ENCODE data around the gene DGKI. TPM values are rescaled to one million over a fixed set of nuclear protein-coding genes. Genes with fewer than 3 reads are reported as not detected.

Gene DGKI
- total RNA-seq, 1 experiment from 2014 or later = 0.15 TPM

DNA sequence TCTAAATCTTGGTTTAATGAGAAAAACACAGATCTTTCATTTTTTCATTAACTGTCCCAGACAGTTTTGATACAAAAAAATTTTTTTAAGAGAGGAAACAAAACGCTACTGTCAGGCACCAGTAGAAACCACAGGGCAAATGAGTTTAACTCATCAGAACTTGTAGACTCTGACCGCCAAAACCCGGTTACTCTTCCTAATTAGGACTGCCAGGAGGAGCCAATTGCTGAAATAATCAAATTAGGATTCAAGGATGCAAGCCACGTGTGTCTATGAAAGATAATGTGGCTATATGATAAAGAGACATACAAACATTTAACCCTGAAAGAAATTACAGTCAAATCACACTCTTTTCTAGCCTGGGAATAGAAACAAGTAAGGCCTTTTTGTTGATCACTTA is 154.4 kb downstream of the DGKI start:
- H3K79me2 ChIP-seq (ENCODE audit: insufficient read depth, low read length) = no peaks in the 10 kb centered on the region
- H3K9ac ChIP-seq (ENCODE audit: low read length) = no peak overlapping the region
- DNase-seq (ENCODE audit: low read depth, low spot score) = no peak
- ChIA-PET POLR2A (no interaction called here), RAD21 (ENCODE audit: low non-redundant PET in 1 of 2, low total read pairs in 2 of 2, uncharacterized antibody in 2 of 2, unreplicated experiment in 2 of 2) (no interaction called here), CTCF (no interaction called here)
- H2AFZ ChIP-seq (ENCODE audit: low read depth, low read length, poor library complexity, severe bottlenecking) = no peak overlapping the region
- peaks cover 28% of the 10 kb centered on the region for H3K27me3 ChIP-seq (ENCODE audit: insufficient read depth, low read length)
- intact Hi-C loops (cut with micrococcal nuclease) = no loop called here
- H4K20me1 ChIP-seq (ENCODE audit: insufficient read depth) = no peaks in the 10 kb centered on the region
- no peak overlapping the region for H3K4me2 ChIP-seq (ENCODE audit: low read length)
- no peaks in the 10 kb centered on the region for H3K9me2 ChIP-seq (ENCODE audit: insufficient read depth)
- H3K36me3 ChIP-seq (ENCODE audit: control insufficient read depth in 1 of 2, insufficient read depth in 2 of 2, low read length in 2 of 2) = no peaks in the 10 kb centered on the region
- ATAC-seq = no peak
- TF ChIP-seq ELF1 (IDR thresholded peaks at IDR 0.05; ENCODE audit: borderline replicate concordance, low read depth) (no peak), SRF (IDR thresholded peaks at IDR 0.05; ENCODE audit: low read depth) (no peak), JUND (IDR thresholded peaks at IDR 0.05) (no peak), EZH2phosphoT487 (IDR thresholded peaks at IDR 0.05; ENCODE audit: borderline replicate concordance) (no peak), SIN3A (IDR thresholded peaks at IDR 0.05; ENCODE audit: low read depth) (no peak), TCF7L2 (IDR thresholded peaks at IDR 0.05; ENCODE audit: borderline replicate concordance, extremely low read depth, insufficient read depth, insufficient read length) (no peak), RAD21 (IDR thresholded peaks at IDR 0.05; ENCODE audit: low read depth) (no peak)
- TF ChIP-seq, protein P1, sequence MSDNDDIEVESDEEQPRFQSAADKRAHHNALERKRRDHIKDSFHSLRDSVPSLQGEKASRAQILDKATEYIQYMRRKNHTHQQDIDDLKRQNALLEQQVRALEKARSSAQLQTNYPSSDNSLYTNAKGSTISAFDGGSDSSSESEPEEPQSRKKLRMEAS (IDR thresholded peaks at IDR 0.05) = no peak
- TF ChIP-seq, protein P2, sequence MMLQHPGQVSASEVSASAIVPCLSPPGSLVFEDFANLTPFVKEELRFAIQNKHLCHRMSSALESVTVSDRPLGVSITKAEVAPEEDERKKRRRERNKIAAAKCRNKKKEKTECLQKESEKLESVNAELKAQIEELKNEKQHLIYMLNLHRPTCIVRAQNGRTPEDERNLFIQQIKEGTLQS (IDR thresholded peaks at IDR 0.05) = no peak
- TF ChIP-seq, protein P3, sequence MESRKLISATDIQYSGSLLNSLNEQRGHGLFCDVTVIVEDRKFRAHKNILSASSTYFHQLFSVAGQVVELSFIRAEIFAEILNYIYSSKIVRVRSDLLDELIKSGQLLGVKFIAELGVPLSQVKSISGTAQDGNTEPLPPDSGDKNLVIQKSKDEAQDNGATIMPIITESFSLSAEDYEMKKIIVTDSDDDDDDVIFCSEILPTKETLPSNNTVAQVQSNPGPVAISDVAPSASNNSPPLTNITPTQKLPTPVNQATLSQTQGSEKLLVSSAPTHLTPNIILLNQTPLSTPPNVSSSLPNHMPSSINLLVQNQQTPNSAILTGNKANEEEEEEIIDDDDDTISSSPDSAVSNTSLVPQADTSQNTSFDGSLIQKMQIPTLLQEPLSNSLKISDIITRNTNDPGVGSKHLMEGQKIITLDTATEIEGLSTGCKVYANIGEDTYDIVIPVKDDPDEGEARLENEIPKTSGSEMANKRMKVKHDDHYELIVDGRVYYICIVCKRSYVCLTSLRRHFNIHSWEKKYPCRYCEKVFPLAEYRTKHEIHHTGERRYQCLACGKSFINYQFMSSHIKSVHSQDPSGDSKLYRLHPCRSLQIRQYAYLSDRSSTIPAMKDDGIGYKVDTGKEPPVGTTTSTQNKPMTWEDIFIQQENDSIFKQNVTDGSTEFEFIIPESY (IDR thresholded peaks at IDR 0.05; ENCODE audit: extremely low read depth, insufficient replicate concordance, low read length) = no peak
- no peaks in the 10 kb centered on the region for H3K9me3 ChIP-seq (ENCODE audit: control insufficient read depth in 1 of 2, insufficient read depth in 1 of 2, low read depth in 1 of 2, low read length in 2 of 2)
- no peaks in the 10 kb centered on the region for H3K4me1 ChIP-seq (ENCODE audit: control insufficient read depth in 1 of 2, insufficient read depth in 2 of 2, low read length in 2 of 2)
- BruUV-seq (replicated peaks) = no TSS peak
- H3K4me3 ChIP-seq (replicated peaks in 1 of 2; ENCODE audit: low read depth in 1 of 2, low read length in 2 of 2) = no peak overlapping the region
- no peak overlapping the region for H3K27ac ChIP-seq (ENCODE audit: low read depth, low read length)

Measured in HCT116 (cell line).